ENCODE measurements around the gene PCED1A.

DNA sequence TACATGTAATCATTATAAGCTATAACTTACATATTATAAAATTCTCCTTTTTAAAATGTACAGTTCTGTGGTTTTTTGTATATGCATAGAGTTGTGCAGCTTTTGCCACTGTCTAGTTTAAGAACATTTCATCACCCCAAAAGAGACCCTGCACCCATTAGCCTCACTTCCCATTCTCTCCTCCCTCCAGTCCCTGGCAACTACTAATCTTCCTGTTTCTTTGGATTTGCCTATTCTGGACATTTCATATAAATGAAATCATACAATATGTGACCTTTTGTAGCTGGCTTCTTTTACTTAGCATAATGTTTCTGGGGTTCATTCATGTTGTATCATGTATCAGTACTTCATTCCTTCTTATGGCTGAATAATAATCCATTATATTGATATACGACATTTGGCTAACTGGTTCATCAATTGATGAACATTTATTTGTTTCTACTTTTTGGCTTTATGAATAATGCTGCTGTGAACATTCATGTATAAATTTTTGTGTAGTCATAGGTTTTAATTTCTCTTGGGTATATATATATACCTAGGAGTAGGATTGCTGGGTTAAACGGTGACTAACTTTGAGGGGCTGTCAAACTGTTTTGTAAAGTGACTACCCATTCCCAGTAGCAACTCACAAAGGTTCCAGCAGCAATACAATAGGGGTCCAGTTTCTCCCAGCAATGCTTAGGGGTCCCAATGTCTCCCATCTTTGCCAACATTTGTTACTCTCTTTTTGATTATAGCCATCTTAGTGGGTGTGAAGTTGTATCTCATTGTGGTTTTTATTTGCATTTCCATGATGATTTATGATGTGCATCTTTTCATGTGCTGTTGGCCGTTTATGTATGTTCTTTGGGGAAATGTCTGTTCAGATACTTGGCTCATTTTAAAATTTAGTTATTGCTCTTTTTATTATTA is 43.5 kb upstream of the PCED1A start:
- TF ChIP-seq, protein P1, sequence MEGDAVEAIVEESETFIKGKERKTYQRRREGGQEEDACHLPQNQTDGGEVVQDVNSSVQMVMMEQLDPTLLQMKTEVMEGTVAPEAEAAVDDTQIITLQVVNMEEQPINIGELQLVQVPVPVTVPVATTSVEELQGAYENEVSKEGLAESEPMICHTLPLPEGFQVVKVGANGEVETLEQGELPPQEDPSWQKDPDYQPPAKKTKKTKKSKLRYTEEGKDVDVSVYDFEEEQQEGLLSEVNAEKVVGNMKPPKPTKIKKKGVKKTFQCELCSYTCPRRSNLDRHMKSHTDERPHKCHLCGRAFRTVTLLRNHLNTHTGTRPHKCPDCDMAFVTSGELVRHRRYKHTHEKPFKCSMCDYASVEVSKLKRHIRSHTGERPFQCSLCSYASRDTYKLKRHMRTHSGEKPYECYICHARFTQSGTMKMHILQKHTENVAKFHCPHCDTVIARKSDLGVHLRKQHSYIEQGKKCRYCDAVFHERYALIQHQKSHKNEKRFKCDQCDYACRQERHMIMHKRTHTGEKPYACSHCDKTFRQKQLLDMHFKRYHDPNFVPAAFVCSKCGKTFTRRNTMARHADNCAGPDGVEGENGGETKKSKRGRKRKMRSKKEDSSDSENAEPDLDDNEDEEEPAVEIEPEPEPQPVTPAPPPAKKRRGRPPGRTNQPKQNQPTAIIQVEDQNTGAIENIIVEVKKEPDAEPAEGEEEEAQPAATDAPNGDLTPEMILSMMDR (IDR thresholded peaks at IDR 0.05; ENCODE audit: extremely low read depth in 1 of 2, insufficient read depth in 1 of 2, low read depth in 1 of 2, low read length in 2 of 2), result no peak
- TF ChIP-seq POLR2A (IDR thresholded peaks at IDR 0.05; ENCODE audit: low read depth, low read length), result no peak
- TF ChIP-seq MYC (IDR thresholded peaks at IDR 0.05; ENCODE audit: low read depth, low read length), result no peak
- TF ChIP-seq, protein P2, sequence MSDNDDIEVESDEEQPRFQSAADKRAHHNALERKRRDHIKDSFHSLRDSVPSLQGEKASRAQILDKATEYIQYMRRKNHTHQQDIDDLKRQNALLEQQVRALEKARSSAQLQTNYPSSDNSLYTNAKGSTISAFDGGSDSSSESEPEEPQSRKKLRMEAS (IDR thresholded peaks at IDR 0.05; ENCODE audit: insufficient read depth, insufficient read length), result no peak
- TF ChIP-seq POLR2AphosphoS5 (IDR thresholded peaks at IDR 0.05; ENCODE audit: insufficient read depth, low read depth, low read length), result no peak
- no peak for TF ChIP-seq FOS (IDR thresholded peaks at IDR 0.05; ENCODE audit: borderline replicate concordance, insufficient read depth, low read length)
- no peak for TF ChIP-seq EZH2 (IDR thresholded peaks at IDR 0.05; ENCODE audit: borderline replicate concordance, low read depth, low read length, severe bottlenecking)
- no peak for TF ChIP-seq GATA2 (IDR thresholded peaks at IDR 0.05; ENCODE audit: insufficient read depth, insufficient read length, low read depth, low read length)
- TF ChIP-seq JUN (IDR thresholded peaks at IDR 0.05; ENCODE audit: borderline replicate concordance, insufficient read depth, insufficient read length, low read depth), result no peak

All from endothelial cell of umbilical vein (primary cell).